Measurements from ENCODE around the gene CCDC148.
"Not testable (repeated sequence)": the region's sequence is repeated elsewhere in the genome, so short reads cannot be mapped to it uniquely, and the experiment has no call there.

CCDC148 gene

GRCh38 chr2:158313734-158314133, 142.8 kb downstream of the CCDC148 start:
- no peak for DNase-seq
- no peaks in the 10 kb centered on the region for H3K36me3 ChIP-seq
- H3K27me3 ChIP-seq = no peaks in the 10 kb centered on the region
- TF ChIP-seq CTCF (IDR thresholded peaks at IDR 0.05; ENCODE audit: low read depth, low read length) = no peak
- no peak overlapping the region for H3K4me3 ChIP-seq (ENCODE audit: low read depth, low read length)
- no peaks in the 10 kb centered on the region for H3K9me3 ChIP-seq
- no peaks in the 10 kb centered on the region for H3K4me1 ChIP-seq

GRCh38 chr2:158312981-158313380, 143.6 kb downstream of the CCDC148 start:
- Histone ChIP-seq H3K4me1 (no peaks in the 10 kb centered on the region), H3K27me3 (no peaks in the 10 kb centered on the region), H3K4me3 (ENCODE audit: low read depth, low read length) (no peak overlapping the region), H3K9me3 (no peaks in the 10 kb centered on the region), H3K36me3 (no peaks in the 10 kb centered on the region)
- TF ChIP-seq CTCF (IDR thresholded peaks at IDR 0.05; ENCODE audit: low read depth, low read length) = no peak
- no peak for DNase-seq

- H3K4me3 ChIP-seq (ENCODE audit: low read depth, low read length) = not testable (repeated sequence)
These were observed 146.1 kb downstream of the CCDC148 start for GRCh38 chr2:158310407-158310806.

GRCh38 chr2:158305501-158305900, 151.1 kb downstream of the CCDC148 start:
- no peak for TF ChIP-seq CTCF (IDR thresholded peaks at IDR 0.05; ENCODE audit: low read depth, low read length)
- no peaks in the 10 kb centered on the region for H3K4me1 ChIP-seq
- DNase-seq = no peak

More at GRCh38 chr2:158310407-158310806, 146.1 kb downstream of the CCDC148 start:
- H3K36me3 ChIP-seq, H3K4me1 ChIP-seq, H3K9me3 ChIP-seq, DNase-seq, H3K27me3 ChIP-seq: not testable (repeated sequence)

GRCh38 chr2:158300394-158300793, 156.2 kb downstream of the CCDC148 start:
- DNase-seq = no peak
- Histone ChIP-seq H3K4me1 (no peaks in the 10 kb centered on the region), H3K36me3 (no peaks in the 10 kb centered on the region), H3K9me3 (no peaks in the 10 kb centered on the region), H3K4me3 (ENCODE audit: low read depth, low read length) (no peak overlapping the region), H3K27me3 (no peaks in the 10 kb centered on the region)
- no peak for TF ChIP-seq CTCF (IDR thresholded peaks at IDR 0.05; ENCODE audit: low read depth, low read length)

More at GRCh38 chr2:158305501-158305900, 151.1 kb downstream of the CCDC148 start:
- no peaks in the 10 kb centered on the region for H3K9me3 ChIP-seq
- H3K36me3 ChIP-seq = no peaks in the 10 kb centered on the region
- no peak overlapping the region for H3K4me3 ChIP-seq (ENCODE audit: low read depth, low read length)
- no peaks in the 10 kb centered on the region for H3K27me3 ChIP-seq

GRCh38 chr2:158297606-158298005, 158.9 kb downstream of the CCDC148 start:
- DNase-seq = no peak
- Histone ChIP-seq H3K27me3 (no peaks in the 10 kb centered on the region), H3K9me3 (no peaks in the 10 kb centered on the region), H3K36me3 (no peaks in the 10 kb centered on the region), H3K4me1 (no peaks in the 10 kb centered on the region), H3K4me3 (ENCODE audit: low read depth, low read length) (no peak overlapping the region)
- TF ChIP-seq CTCF (IDR thresholded peaks at IDR 0.05; ENCODE audit: low read depth, low read length) = no peak

GRCh38 chr2:158297120-158297519, 159.4 kb downstream of the CCDC148 start:
- Histone ChIP-seq H3K9me3 (no peaks in the 10 kb centered on the region), H3K4me1 (no peaks in the 10 kb centered on the region), H3K27me3 (no peaks in the 10 kb centered on the region), H3K36me3 (no peaks in the 10 kb centered on the region), H3K4me3 (ENCODE audit: low read depth, low read length) (no peak overlapping the region)
- no peak for TF ChIP-seq CTCF (IDR thresholded peaks at IDR 0.05; ENCODE audit: low read depth, low read length)
- DNase-seq = no peak

Data from BE2C (cell line).